Measurements from ENCODE around the gene UPK3A.
A peak's percentile ranks its signal among the peaks of the same experiment; 100 is the strongest.

The UPK3A gene

DNA sequence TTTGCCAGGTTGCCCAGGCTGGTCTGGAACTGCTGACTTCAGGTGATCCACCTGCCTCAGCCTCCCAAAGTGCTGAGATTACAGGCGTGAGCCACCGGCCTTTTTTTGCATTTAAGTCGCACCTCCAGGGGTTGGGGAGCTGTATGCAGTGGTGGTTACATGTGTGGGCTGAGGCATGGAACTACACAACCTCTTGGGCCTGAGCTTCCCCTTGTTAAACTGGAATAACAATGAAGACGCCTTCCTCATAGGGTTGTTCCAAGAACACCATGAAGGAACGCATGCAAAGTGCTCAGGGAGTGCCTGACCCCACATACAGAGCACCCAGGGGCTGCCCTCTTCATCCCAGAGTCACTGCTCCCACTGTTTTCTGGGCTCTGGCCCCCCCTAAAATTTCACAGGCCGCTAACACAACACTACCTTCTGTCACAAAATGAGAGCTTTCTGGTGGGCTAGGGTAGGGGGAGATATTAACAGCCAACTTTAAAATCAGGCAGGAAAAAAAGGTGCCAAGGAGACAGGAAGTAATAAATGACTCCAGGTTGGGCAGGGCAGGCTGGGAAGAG is 23.7 kb downstream of the UPK3A start:
- DNase-seq: no peak

DNA sequence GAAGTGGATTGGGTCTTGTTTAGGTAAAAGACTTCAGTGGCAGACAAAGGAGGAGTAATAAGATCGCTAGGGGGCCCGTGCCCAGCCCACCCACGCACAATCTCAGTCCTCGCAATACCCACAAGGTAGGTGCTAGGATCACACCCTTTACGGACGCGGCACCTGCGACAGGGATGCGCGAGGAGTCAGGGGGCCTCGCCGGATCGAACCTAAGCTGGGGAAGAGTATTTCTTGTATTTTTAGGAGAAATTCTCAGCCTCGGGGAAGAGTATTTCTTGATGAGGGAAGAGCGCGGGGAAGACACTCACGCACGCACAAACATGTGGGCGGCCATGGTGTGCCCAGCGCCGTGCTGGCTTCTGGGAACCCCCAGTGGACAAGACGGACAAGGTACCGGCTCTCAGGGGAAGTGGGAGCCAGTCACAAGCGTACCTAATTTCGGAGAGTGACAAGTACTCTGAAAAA is 24.2 kb downstream of the UPK3A start:
- DNase-seq: peak in 8 of 56 donors; percentile 30 to 63 (median 50)

DNA sequence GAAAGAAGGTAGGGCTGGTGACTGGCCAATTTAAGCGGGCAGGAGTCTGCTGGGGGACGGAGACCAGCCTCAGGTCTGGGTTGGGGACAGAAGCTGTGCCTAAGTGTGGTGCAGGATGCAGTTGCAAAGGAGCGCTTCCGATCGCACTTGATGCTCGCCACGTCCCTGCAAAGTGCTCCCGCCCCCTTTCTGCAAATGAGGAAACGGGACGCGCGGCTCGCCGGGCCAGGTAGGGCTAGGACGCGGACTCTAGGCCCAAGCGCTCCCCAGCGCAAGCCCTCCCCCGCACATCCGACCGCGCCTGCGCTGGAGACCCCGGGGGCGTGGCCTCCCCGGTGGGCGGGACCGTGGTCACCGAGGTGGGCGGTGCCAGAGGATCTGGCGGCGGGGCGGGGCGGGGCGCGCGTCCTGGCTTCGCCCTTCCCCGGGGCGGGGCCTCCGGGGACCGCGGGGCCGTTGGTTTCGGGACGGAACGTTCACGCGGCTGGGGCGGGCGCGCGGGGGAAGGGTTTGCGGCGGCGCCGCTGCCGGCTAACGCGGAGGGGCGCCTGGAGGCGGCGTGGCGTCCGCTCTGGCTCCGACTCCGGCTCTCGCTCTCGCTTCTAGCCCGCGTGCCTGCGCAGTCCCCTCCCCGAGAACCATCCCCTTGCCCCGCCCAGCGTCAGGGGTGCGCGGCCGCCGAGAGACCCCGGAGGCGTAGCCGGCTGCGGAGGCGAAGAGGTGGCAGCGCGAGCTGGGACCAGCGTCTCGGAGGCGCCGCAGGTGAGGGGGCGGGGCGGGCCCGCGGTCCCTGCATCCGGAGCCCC is 24.9 kb downstream of the UPK3A start, which contains the start of gene FAM118A:
Gene FAM118A (plus strand): TSS at position 513 of the 806 bp plus-strand sequence. CDS start 12,446 bp downstream, outside the sequence.
- DNase-seq: peak; percentile 50 to 98 (median 93)

DNA sequence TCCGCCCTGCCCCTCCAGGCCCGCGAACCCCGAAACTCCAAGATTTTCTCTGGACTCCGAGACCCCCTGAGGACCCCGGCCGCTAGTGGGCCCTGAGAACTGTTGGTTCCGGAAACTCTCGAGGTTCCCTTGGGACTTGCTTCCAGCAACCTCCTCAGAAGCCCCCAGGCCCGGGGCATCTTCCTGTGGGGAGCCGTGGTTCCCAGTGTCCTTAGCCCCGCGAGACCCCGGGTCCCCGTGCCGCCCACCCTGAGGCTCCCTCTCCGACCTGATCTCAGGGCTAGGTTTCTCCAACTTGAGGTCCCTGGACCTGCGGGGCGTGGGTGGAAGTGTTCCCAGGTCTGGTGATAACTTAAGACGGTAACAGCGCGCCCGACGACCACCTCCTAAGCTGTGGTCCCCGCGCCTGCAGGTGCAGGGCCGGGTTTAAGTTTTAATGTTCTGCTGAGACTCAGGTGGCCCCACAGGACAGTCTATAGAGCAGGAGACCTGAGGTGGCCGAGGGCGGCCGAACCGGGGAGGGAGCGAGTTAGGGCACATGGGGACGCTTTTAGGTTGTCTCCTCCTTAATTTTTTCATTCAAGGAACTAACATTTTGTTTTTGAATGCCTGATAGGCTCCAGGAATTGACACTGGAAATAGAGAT is 25.7 kb downstream of the UPK3A start:
- DNase-seq: peak in 3 of 56 donors; percentile 22 to 51 (median 34)

DNA sequence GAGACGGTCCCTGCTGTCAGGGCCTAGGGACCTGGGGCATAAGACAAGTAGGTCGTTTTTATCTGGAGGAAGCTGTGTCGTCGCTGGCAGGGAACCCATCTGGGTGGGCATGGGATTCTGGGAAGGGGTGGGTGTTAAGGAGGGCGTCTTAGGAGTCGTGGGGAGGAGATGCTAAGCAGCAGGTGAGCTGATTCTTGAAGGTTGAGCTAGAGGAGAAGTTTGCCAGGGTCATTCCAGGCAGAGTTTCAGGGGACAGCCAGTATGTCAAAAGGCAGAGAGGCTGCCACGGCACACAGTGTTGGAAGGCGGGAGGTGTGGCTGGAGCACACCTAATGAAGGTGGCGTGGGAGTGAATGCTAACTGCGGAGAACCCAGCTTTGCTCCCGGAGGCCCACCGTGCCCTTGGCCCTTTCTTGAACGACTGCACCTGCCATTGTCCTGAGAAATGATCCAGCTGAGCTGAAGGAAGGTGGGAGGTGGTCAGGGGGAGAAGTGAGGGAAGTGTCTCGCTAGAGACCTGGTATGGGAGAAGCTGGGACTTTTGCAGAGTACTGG is 26.3 kb downstream of the UPK3A start:
- peak in 1 of 56 donors; percentile 2 for DNase-seq

GRCh38 chr22:45312415-45312814 is 27.7 kb downstream of the UPK3A start:
- no peak for DNase-seq

DNA sequence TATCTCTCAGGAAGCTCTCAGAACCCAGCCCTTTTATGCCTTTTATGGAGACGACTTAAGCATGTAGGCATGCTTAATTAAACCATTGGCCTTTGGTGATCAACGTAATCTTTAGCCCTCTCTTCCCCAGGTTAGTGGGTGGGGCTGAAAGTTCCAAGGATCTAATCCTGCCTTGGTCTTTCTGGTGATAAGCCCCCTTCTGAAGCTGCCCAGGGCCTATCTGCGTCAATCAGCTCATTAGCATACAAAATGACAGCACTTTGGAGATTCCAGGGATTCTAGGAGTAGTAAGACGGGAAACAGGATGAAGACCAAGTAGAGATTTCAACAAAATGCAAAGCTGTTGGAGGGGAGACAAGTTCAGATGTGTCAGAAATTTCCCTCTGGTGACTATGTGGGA is 28.1 kb downstream of the UPK3A start:
- DNase-seq: no peak

DNA sequence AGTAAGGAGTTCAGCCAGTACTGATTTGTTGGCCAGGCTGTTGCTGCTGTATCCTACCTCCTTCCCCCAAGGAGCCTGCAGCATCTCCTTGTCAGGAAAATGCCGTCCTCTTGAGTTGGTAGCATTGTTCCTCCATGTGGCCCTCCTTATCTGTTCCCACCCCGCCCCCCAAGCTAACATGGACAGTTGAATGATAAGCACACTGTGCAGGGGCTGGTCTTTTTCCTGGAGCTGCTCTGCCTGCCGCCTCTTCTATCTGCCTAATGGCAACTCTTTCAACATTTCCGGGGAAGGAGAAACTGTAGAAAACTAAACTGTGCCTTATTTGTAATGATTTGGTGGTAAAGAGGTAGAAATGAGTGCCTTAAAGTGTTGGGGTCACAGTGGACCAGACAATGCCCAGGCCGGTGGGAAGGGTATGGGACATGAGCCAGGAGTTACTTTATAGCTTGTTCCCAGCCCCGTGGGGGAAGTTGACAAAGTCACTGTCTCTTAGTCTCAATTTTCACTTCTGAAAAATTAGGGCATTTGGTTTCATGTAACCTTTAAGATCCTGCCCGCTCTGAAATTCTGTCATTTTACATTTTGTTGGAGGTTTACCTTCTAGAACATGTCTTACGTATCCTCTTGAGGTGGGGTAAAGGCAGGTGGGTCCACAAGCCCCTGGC is 29.4 kb downstream of the UPK3A start:
- no peak for DNase-seq

- DNase-seq: no peak
These were observed 30.0 kb downstream of the UPK3A start for GRCh38 chr22:45314786-45315185.

DNA sequence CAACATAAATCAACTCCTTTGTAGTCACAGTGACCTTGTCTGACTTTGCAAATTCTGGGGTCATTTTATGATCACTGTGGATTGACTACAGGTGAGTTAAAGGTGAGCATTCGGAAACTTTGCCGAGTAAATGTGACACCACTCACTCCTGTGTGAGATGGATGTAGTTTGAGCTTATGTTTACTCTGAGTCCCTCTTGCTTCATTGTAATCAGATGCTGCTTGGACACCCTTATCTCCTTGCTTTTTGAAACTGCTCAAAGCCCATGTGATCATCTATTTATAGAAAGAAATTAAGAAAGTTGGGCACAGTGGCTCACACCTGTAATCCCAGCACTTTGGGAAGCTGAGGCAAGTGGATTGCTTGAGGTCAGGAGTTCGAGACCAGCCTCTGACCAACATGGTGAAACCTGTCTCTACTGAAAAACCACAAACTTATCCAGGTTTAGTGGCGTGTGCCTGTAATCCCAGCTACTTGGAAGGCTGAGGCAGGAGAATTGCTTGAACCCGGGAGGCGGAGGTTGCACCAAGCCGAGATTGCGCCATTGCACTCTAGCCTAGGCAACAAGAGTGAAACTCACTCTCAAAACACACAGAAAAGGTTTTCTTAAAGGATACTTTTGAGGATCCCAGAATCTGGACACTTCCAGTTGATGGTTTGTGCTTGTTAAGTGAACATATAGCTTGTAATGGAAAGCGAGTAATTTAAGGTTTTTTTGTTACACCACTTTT is 32.2 kb downstream of the UPK3A start:
- DNase-seq: no peak

- DNase-seq: peak in 23 of 56 donors; percentile 7 to 66 (median 36)
These were observed 32.9 kb downstream of the UPK3A start for GRCh38 chr22:45317551-45318167.

GRCh38 chr22:45318168-45318557 is 33.4 kb downstream of the UPK3A start:
- DNase-seq: peak in 46 of 56 donors; percentile 4 to 90 (median 50)

DNA sequence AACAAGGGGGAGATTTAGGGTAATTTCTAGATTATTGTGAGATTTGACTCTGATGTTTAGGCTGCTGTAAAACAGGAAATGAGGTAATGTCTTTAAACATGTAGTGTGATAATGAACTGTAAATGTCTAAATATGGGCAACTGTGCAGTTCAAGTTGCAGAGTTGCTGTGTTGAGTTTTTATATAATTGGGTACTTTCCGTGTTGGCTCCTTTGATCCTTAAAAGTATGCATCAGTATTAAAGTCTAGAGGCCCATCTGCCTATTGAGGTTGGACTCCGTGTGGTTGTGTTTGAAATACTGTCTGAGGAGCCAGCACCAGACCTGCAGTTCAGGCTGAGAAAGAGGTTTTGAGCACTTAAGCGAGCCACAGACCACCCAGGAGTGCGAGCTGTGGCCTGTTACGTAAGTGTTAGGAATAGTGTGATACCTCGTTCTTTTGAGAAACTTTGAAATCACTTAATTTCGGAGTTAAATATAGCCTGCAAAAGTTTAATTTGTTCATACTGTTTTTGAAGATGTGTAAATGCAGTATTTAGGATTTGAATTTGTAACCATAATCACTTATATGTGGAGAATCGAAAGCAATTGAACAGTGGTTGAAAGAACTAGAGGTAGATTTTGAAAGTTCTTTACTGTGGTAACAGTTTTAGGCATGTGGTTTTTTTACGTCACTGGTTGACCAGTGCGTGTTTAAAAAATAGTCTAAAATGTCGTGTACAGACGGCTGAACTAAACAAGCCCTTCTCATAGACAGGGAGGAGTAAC is 34.0 kb downstream of the UPK3A start:
- no peak for DNase-seq

DNA sequence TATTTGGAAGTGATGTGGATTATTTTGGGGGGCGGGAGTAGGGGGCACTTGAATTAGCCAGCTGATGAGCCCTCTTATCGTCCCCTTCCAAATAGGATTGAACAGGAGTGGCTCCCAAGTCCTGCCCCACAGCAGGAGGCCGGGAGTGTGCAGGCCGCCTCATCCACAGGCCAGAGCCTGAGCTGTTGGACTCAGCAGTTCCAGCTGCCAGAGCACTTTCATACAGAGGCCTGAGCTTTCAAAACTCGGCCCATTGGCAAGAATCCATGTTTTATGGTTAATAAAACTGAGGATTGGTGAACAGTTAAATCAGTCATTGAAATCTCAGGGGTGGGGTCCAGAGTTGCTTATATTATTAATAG is 34.6 kb downstream of the UPK3A start:
- no peak for DNase-seq

DNA sequence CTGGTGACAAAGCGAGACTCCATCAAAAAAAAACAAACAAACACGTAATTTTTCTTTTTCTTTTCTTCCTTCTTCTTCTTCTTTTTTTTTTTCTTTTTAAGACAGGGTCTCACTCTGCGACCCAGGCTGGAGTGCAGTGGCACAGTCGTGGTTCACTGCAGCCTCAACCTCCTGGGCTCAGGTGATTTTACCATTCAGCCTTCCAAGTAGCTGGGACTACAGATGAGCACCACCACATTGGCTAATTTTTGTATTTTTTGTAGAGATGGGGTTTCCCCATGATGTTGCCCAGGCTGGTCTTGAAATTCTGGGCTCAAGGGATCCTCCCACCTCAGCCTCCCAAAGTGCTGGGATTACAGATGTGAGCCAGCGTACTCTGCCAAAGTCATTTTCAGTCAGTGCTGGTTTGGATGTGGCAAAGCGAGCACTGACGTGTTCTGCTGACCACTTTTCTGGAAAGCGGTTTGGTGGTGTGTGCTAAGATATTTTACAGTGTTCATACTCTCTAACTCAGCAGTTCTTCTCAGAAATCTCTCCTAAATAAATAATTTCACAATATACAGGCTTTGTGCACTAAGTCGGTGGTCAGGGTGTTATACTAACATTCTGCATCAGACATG is 35.7 kb downstream of the UPK3A start:
- no peak for DNase-seq

- DNase-seq: no peak
These were observed 37.1 kb downstream of the UPK3A start for GRCh38 chr22:45321827-45322226.

DNA sequence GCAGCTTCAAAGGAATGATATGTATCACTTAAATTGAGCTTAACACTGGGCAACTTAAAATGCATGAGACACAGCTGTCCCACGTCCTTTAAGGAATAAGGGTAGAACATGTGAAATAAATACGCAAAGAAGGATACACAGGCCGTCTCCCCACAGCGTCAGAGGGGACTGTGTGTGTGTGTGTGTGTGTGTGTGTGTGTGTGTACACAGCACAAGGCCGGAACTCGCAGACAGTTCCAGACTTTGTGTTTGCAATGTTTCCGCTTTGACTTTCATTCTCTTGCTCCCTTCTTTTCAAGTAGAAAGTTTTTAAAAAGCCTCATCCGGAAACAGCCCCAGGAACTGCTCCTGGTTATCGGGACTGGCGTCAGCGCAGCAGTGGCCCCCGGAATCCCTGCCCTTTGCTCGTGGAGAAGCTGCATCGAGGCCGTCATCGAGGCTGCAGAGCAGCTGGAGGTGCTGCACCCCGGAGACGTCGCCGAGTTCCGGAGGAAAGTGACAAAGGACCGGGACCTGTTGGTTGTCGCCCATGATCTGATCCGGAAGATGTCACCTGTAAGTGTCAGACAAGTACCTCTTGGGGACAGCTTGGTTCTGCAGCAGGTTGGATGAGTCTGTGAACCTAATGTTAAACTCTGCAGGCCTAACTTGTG is 38.2 kb downstream of the UPK3A start:
- DNase-seq: no peak

GRCh38 chr22:45323695-45324094 is 38.9 kb downstream of the UPK3A start:
- no peak for DNase-seq
